HCT116 (cell line): ENCODE results near the gene KRTAP1-3. TPM values are rescaled to one million over a fixed set of nuclear protein-coding genes. Genes with fewer than 3 reads are reported as not detected.

Experiments
- ATAC-seq: fragments of 200-7000 bp; cut with Tn5 transposase; 2 replicates; pipeline ENCODE4 v1.9.1; 2020; ENCODE audit warnings: mild to moderate bottlenecking, moderate library complexity
- BruUV-seq: library from RNA; stranded (reverse); fragments of 400-500 nt; replicated peaks from 2 replicates; lab custom pipeline; 2021; lab: Mats Ljungman, UMichigan
- CTCF ChIA-PET: fragments of 300-600 bp; sonication (Branson Sonifier 250); formaldehyde crosslinking; loops from one replicate; lab custom pipeline; 2021; ENCODE audit warnings: antibody characterized with exemption; lab: Charles Lee
- POLR2A ChIA-PET: fragments of 300-600, 350-600 bp; sonication (Branson Sonifier 250); formaldehyde crosslinking; loops from one replicate; lab custom pipeline; 2021; ENCODE audit warnings: antibody characterized with exemption; lab: Charles Lee
- RAD21 ChIA-PET, 2 experiments: fragments of 300-600 bp; sonication (Branson Sonifier 250); formaldehyde crosslinking; loops; one replicate each; lab custom pipeline; 2023; ENCODE audit warnings: low total read pairs in 2 of 2; ENCODE audit not compliant: uncharacterized antibody in 2 of 2, unreplicated experiment in 2 of 2, low non-redundant PET in 1 of 2; lab: Charles Lee
- DNase-seq: peaks from one replicate; pipeline ENCODE4 v3.0.0-alpha.2; 2010; ENCODE audit warnings: low read depth, low spot score
- H2AFZ ChIP-seq: fragments of 200-600 bp; shearing (Covaris generic), sonication (generic); 2 replicates; pipeline ENCODE4 v1.6.1; 2017; ENCODE audit warnings: low read depth, mixed run types, mixed read lengths, antibody characterized with exemption, low read length; ENCODE audit not compliant: poor library complexity, severe bottlenecking
- H3K27ac ChIP-seq: 2 replicates; pipeline ENCODE4 v1.5.1; 2012; ENCODE audit warnings: low read depth, low read length
- H3K27me3 ChIP-seq: fragments of 200-600 bp; sonication (generic); 2 replicates; pipeline ENCODE4 v1.6.1; 2016; ENCODE audit warnings: mixed run types, low read length, mixed read lengths; ENCODE audit not compliant: insufficient read depth
- H3K36me3 ChIP-seq, 2 experiments: fragments of 200-500 bp in 1 of 2; fragments of 200-600 bp in 1 of 2; sonication (Bioruptor generic) in 1 of 2; sonication (generic) in 1 of 2; 2 replicates each; pipeline versions ENCODE4 v1.5.1 to v1.6.1; 2014 to 2016; ENCODE audit warnings: low read length in 2 of 2, inconsistent platforms in 1 of 2, mixed read lengths in 1 of 2, mixed run types in 1 of 2; ENCODE audit not compliant: insufficient read depth in 2 of 2, control insufficient read depth in 1 of 2
- H3K4me1 ChIP-seq, 2 experiments: fragments of 200-600 bp in 1 of 2; sonication (generic) in 1 of 2; 2 replicates each; pipeline versions ENCODE4 v1.5.1 to v1.6.1; 2012 to 2017; ENCODE audit warnings: low read length in 2 of 2, inconsistent platforms in 1 of 2, mild to moderate bottlenecking in 1 of 2, mixed read lengths in 1 of 2, mixed run types in 1 of 2, moderate library complexity in 1 of 2; ENCODE audit not compliant: insufficient read depth in 2 of 2, control insufficient read depth in 1 of 2
- H3K4me2 ChIP-seq: fragments of 200-600 bp; sonication (generic); 2 replicates; pipeline ENCODE4 v1.6.1; 2017; ENCODE audit warnings: mixed run types, low read length, mixed read lengths
- H3K4me3 ChIP-seq, 2 experiments: fragments of 200-600 bp in 1 of 2; sonication (generic) in 1 of 2; replicated peaks in 1 of 2; 2 replicates each; pipeline ENCODE4 v1.5.1; 2011 to 2016; ENCODE audit warnings: low read length in 2 of 2, control low read depth in 1 of 2, low read depth in 1 of 2, mild to moderate bottlenecking in 1 of 2, mixed read lengths in 1 of 2, mixed run types in 1 of 2
- H3K79me2 ChIP-seq: fragments of 200-600 bp; sonication (generic); 2 replicates; pipeline ENCODE4 v1.6.1; 2017; ENCODE audit warnings: mild to moderate bottlenecking, mixed run types, low read length, moderate library complexity, mixed read lengths; ENCODE audit not compliant: insufficient read depth
- H3K9ac ChIP-seq: fragments of 200-600 bp; sonication (generic); 2 replicates; pipeline ENCODE4 v1.6.1; 2016; ENCODE audit warnings: low read length, mixed read lengths
- H3K9me2 ChIP-seq: fragments of 200-600 bp; sonication (generic), shearing (Covaris generic); 2 replicates; pipeline ENCODE4 v1.6.1; 2017; ENCODE audit warnings: mixed run types, mild to moderate bottlenecking, moderate library complexity; ENCODE audit not compliant: insufficient read depth
- H3K9me3 ChIP-seq, 2 experiments: fragments of 200-500 bp in 1 of 2; fragments of 200-600 bp in 1 of 2; sonication (Bioruptor generic) in 1 of 2; sonication (generic) in 1 of 2; 2 replicates each; pipeline ENCODE4 v1.6.1; 2014 to 2017; ENCODE audit warnings: low read length in 2 of 2, mixed read lengths in 2 of 2, inconsistent platforms in 1 of 2, low read depth in 1 of 2, mild to moderate bottlenecking in 1 of 2, mixed run types in 1 of 2, moderate library complexity in 1 of 2; ENCODE audit not compliant: control insufficient read depth in 1 of 2, insufficient read depth in 1 of 2
- H4K20me1 ChIP-seq: fragments of 200-600 bp; sonication (generic), shearing (Covaris generic); 2 replicates; pipeline ENCODE4 v1.6.1; 2017; ENCODE audit warnings: mixed run types, mild to moderate bottlenecking, moderate library complexity; ENCODE audit not compliant: insufficient read depth
- CBX3 ChIP-seq: IDR thresholded peaks from 2 replicates; pipeline ENCODE4 v1.6.1; 2012; ENCODE audit warnings: low read depth
- CEBPB ChIP-seq: IDR thresholded peaks from 2 replicates; pipeline ENCODE4 v1.6.1; 2012; ENCODE audit warnings: low read depth
- TCF7L2 ChIP-seq: IDR thresholded peaks from 2 replicates; pipeline ENCODE4 v1.7.0; 2011; ENCODE audit warnings: borderline replicate concordance, inconsistent platforms; ENCODE audit not compliant: insufficient read depth, insufficient read length; ENCODE audit errors: extremely low read depth
- YY1 ChIP-seq: IDR thresholded peaks from 2 replicates; pipeline ENCODE4 v1.6.1; 2011; ENCODE audit warnings: low read length, low read depth, moderate library complexity, mild to moderate bottlenecking; ENCODE audit not compliant: insufficient replicate concordance; ENCODE audit errors: extremely low read depth
- ZFX ChIP-seq: fragments of 450-650 bp; IDR thresholded peaks from 2 replicates; pipeline ENCODE4 v1.6.1; 2017
- ZNF274 ChIP-seq: fragments of 200-500 bp; sonication (Bioruptor generic); IDR thresholded peaks from 2 replicates; pipeline ENCODE4 v1.6.1; 2014; ENCODE audit warnings: mild to moderate bottlenecking, low read depth, low read length, inconsistent platforms
- intact Hi-C: fragments of 100-400 bp; cut with micrococcal nuclease; formaldehyde crosslinking; loops from 2 replicates; pipeline ENCODE4 v1.10.0; 2022
- total RNA-seq: library from RNA; stranded (reverse); gene quantifications from one replicate; pipeline ENCODE4 v1.2.1, GENCODE V29; 2021; ENCODE audit not compliant: unreplicated experiment
- TF ChIP-seq, protein P1 (sequence below), 3 experiments: fragments of 200-600 bp in 1 of 3; sonication (generic) in 1 of 3; IDR thresholded peaks in 2 of 3; conservative IDR thresholded peaks in 1 of 3; 2 replicates each; pipeline ENCODE4 v1.5.1; 2012 to 2017; ENCODE audit warnings: low read depth in 2 of 3, low read length in 2 of 3, antibody characterized with exemption in 1 of 3, borderline replicate concordance in 1 of 3, control low read depth in 1 of 3, mild to moderate bottlenecking in 1 of 3, mixed read lengths in 1 of 3, mixed run types in 1 of 3, moderate library complexity in 1 of 3; ENCODE audit not compliant: insufficient read depth in 1 of 3

KRTAP1-3 gene
- total RNA-seq, 1 experiment from 2014 or later = not detected

DNA sequence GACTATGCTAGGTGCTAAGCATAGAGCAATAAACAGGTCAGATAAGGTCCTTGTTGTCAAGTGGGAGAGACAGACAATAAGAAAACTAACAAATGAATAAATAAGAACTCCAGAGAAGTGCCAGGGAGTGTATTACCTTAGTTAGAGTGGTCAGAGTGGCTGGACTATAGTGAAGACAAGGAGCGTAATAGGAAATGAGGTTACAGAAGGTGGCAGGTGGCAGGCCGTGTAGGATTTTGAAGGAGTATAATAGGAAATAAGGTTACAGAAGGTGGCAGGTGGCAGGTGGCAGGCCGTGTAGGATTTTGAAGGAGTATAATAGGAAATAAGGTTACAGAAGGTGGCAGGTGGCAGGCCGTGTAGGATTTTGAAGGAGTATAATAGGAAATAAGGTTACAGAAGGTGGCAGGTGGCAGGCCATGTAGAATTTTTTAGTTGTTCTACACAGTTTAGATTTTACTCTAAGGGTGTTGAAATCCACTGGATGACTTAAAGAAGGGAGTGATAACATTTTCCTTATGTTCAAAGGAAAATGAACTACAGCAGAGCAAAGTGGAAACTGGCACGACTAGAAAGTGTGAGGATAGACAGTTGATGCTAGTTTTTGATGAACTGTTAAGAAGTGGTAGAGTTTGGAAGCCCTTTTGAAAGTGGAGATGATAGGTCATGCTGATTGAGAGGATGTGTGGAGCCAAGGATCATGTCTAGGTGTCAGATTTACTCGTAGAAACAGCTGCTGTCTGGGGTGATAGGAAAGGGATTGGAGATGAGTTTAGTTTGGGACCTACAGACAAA is 22.2 kb downstream of the KRTAP1-3 start:
- no TSS peak for BruUV-seq
- Histone ChIP-seq H3K27ac (no peak overlapping the region), H3K4me1 (peaks cover 0 to 6% of the 10 kb centered on the region in 2 experiments; a peak in 1 of 4 replicates), H3K36me3 (no peaks in the 10 kb centered on the region), H3K4me2 (no peak overlapping the region), H2AFZ (no peak overlapping the region), H3K79me2 (no peaks in the 10 kb centered on the region), H3K9ac (no peak overlapping the region), H3K9me3 (no peaks in the 10 kb centered on the region), H3K27me3 (no peaks in the 10 kb centered on the region), H4K20me1 (no peaks in the 10 kb centered on the region), H3K4me3 (no peak overlapping the region), H3K9me2 (no peaks in the 10 kb centered on the region)
- RAD21 ChIA-PET = no interaction called here
- TF ChIP-seq CEBPB (no peak), TCF7L2 (no peak), ZNF274 (no peak), YY1 (no peak), CBX3 (no peak), ZFX (no peak)
- TF ChIP-seq, protein P1, sequence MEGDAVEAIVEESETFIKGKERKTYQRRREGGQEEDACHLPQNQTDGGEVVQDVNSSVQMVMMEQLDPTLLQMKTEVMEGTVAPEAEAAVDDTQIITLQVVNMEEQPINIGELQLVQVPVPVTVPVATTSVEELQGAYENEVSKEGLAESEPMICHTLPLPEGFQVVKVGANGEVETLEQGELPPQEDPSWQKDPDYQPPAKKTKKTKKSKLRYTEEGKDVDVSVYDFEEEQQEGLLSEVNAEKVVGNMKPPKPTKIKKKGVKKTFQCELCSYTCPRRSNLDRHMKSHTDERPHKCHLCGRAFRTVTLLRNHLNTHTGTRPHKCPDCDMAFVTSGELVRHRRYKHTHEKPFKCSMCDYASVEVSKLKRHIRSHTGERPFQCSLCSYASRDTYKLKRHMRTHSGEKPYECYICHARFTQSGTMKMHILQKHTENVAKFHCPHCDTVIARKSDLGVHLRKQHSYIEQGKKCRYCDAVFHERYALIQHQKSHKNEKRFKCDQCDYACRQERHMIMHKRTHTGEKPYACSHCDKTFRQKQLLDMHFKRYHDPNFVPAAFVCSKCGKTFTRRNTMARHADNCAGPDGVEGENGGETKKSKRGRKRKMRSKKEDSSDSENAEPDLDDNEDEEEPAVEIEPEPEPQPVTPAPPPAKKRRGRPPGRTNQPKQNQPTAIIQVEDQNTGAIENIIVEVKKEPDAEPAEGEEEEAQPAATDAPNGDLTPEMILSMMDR (IDR thresholded peaks at IDR 0.05 in 2 of 3, conservative IDR thresholded peaks at IDR 0.05 in 1 of 3; ENCODE audit: borderline replicate concordance in 1 of 3, insufficient read depth in 1 of 3, low read depth in 2 of 3, low read length in 2 of 3) = no peak
- DNase-seq (no peak), ATAC-seq (no peak)
- intact Hi-C loops = no loop called here
- CTCF ChIA-PET = no interaction called here
- POLR2A ChIA-PET = no interaction called here
